H9 (cell line): ENCODE data around the gene DIAPH2. TPM values are rescaled to one million over a fixed set of nuclear protein-coding genes. Genes with fewer than 3 reads are reported as not detected.

Source experiments
- DNase-seq: peaks from one replicate; pipeline ENCODE4 v3.0.0-alpha.2; 2017
- H2AFZ ChIP-seq: one replicate; pipeline ENCODE4 v1.6.1; 2013; ENCODE audit warnings: mild to moderate bottlenecking, low read length, control low read depth, moderate library complexity
- H2AK5ac ChIP-seq: 2 replicates; pipeline ENCODE4 v1.6.1; 2013; ENCODE audit warnings: low read length, control low read depth, mixed read lengths; ENCODE audit not compliant: insufficient read length
- H2BK120ac ChIP-seq: one replicate; pipeline ENCODE4 v1.6.1; 2013; ENCODE audit warnings: low read depth, mild to moderate bottlenecking, low read length, control low read depth, inconsistent platforms; ENCODE audit not compliant: poor library complexity, severe bottlenecking
- H2BK12ac ChIP-seq: 2 replicates; pipeline ENCODE4 v1.6.1; 2013; ENCODE audit warnings: low read length, control low read depth, mixed read lengths, low read depth; ENCODE audit not compliant: insufficient read length
- H2BK15ac ChIP-seq: 2 replicates; pipeline ENCODE4 v1.6.1; 2013; ENCODE audit warnings: low read depth, low read length, control low read depth
- H2BK20ac ChIP-seq: one replicate; pipeline ENCODE4 v1.6.1; 2013; ENCODE audit warnings: low read depth, mild to moderate bottlenecking, low read length, control low read depth, inconsistent platforms; ENCODE audit not compliant: poor library complexity, severe bottlenecking
- H2BK5ac ChIP-seq: 2 replicates; pipeline ENCODE4 v1.6.1; 2013; ENCODE audit warnings: low read length, control low read depth, mixed read lengths; ENCODE audit not compliant: insufficient read length
- H3K14ac ChIP-seq: 2 replicates; pipeline ENCODE4 v1.6.1; 2013; ENCODE audit warnings: low read length, control low read depth; ENCODE audit not compliant: insufficient read depth
- H3K18ac ChIP-seq: 2 replicates; pipeline ENCODE4 v1.6.1; 2013; ENCODE audit warnings: low read depth, mild to moderate bottlenecking, mixed read lengths, low read length, control low read depth; ENCODE audit not compliant: insufficient read length
- H3K23ac ChIP-seq: 2 replicates; pipeline ENCODE4 v1.6.1; 2013; ENCODE audit warnings: low read length, control low read depth, mixed read lengths, low read depth; ENCODE audit not compliant: insufficient read length
- H3K23me2 ChIP-seq: 2 replicates; pipeline ENCODE4 v1.6.1; 2013; ENCODE audit warnings: low read depth, mild to moderate bottlenecking, mixed read lengths, low read length, control low read depth; ENCODE audit not compliant: insufficient read length, poor library complexity, severe bottlenecking
- H3K27ac ChIP-seq: 2 replicates; pipeline ENCODE4 v1.5.1; 2013; ENCODE audit warnings: low read length, control low read depth, mixed read lengths, low read depth; ENCODE audit not compliant: insufficient read length
- H3K27me3 ChIP-seq: 2 replicates; pipeline ENCODE4 v1.6.1; 2013; ENCODE audit warnings: low read length, control low read depth, inconsistent platforms; ENCODE audit not compliant: insufficient read depth
- H3K4ac ChIP-seq: 2 replicates; pipeline ENCODE4 v1.6.1; 2013; ENCODE audit warnings: low read depth, mild to moderate bottlenecking, control low read depth, inconsistent platforms, low read length, moderate library complexity
- H3K4me1 ChIP-seq: 2 replicates; pipeline ENCODE4 v1.6.1; 2013; ENCODE audit warnings: low read length, control low read depth, inconsistent platforms; ENCODE audit not compliant: insufficient read depth
- H3K4me2 ChIP-seq: 2 replicates; pipeline ENCODE4 v1.6.1; 2013; ENCODE audit warnings: low read length, control low read depth, mixed read lengths; ENCODE audit not compliant: insufficient read length, insufficient read depth
- H3K56ac ChIP-seq: 2 replicates; pipeline ENCODE4 v1.6.1; 2013; ENCODE audit warnings: low read depth, mild to moderate bottlenecking, mixed read lengths, low read length, control low read depth; ENCODE audit not compliant: insufficient read length
- H3K79me1 ChIP-seq: 2 replicates; pipeline ENCODE4 v1.6.1; 2013; ENCODE audit warnings: low read depth, mild to moderate bottlenecking, moderate library complexity, low read length, control low read depth, inconsistent platforms; ENCODE audit not compliant: insufficient read depth, poor library complexity, severe bottlenecking
- H3K79me2 ChIP-seq: 2 replicates; pipeline ENCODE4 v1.6.1; 2013; ENCODE audit warnings: low read length, control low read depth, inconsistent platforms; ENCODE audit not compliant: insufficient read depth
- H3K9ac ChIP-seq: 2 replicates; pipeline ENCODE4 v1.6.1; 2013; ENCODE audit warnings: low read length, control low read depth, mixed read lengths; ENCODE audit not compliant: insufficient read length; ENCODE audit errors: extremely low read depth
- H3K9me3 ChIP-seq: one replicate; pipeline ENCODE4 v1.6.1; 2013; ENCODE audit warnings: low read depth, low read length, inconsistent platforms; ENCODE audit not compliant: control insufficient read depth
- H3T11ph ChIP-seq: one replicate; pipeline ENCODE4 v1.6.1; 2013; ENCODE audit warnings: mild to moderate bottlenecking, low read length, control low read depth, inconsistent platforms
- H4K20me1 ChIP-seq: one replicate; pipeline ENCODE4 v1.6.1; 2013; ENCODE audit not compliant: control insufficient read depth, insufficient read length, insufficient read depth
- H4K5ac ChIP-seq: 2 replicates; pipeline ENCODE4 v1.6.1; 2013; ENCODE audit warnings: low read depth, mild to moderate bottlenecking, mixed read lengths, low read length, control low read depth; ENCODE audit not compliant: insufficient read length
- H4K8ac ChIP-seq: replicated peaks from 2 replicates; pipeline ENCODE4 v1.6.1; 2013; ENCODE audit warnings: low read length, control low read depth, mixed read lengths, low read depth; ENCODE audit not compliant: insufficient read length
- H4K91ac ChIP-seq: 2 replicates; pipeline ENCODE4 v1.6.1; 2013; ENCODE audit warnings: low read depth, mild to moderate bottlenecking, moderate library complexity, mixed read lengths, low read length, control low read depth; ENCODE audit not compliant: insufficient read length
- H3K27ac Mint-ChIP-seq, 3 experiments: 2 replicates in 2 of 3; 3 replicates in 1 of 3; pipeline ENCODE4 v1.8.0; 2020 to 2021; ENCODE audit warnings: mixed read lengths in 3 of 3, mild to moderate bottlenecking in 1 of 3, moderate library complexity in 1 of 3
- H3K27me3 Mint-ChIP-seq: 2 replicates; pipeline ENCODE4 v1.8.0; 2021; ENCODE audit warnings: low read depth, mild to moderate bottlenecking, moderate library complexity, mixed read lengths
- H3K36me3 Mint-ChIP-seq, 3 experiments: 2 replicates in 2 of 3; 3 replicates in 1 of 3; pipeline ENCODE4 v1.8.0; 2020 to 2021; ENCODE audit warnings: low read depth in 3 of 3, mixed read lengths in 3 of 3; ENCODE audit not compliant: insufficient read depth in 1 of 3
- H3K4me1 Mint-ChIP-seq, 2 experiments: 2 replicates each; pipeline ENCODE4 v1.8.0; 2020; ENCODE audit warnings: mixed read lengths in 2 of 2
- H3K4me3 Mint-ChIP-seq, 2 experiments: 2 replicates in 1 of 2; 3 replicates in 1 of 2; pipeline ENCODE4 v1.8.0; 2020 to 2021; ENCODE audit warnings: mild to moderate bottlenecking in 2 of 2, mixed read lengths in 2 of 2, moderate library complexity in 1 of 2
- H3K9me3 Mint-ChIP-seq, 2 experiments: 2 replicates in 1 of 2; 3 replicates in 1 of 2; pipeline ENCODE4 v1.8.0; 2020; ENCODE audit warnings: mild to moderate bottlenecking in 2 of 2, mixed read lengths in 2 of 2, moderate library complexity in 1 of 2
- WGBS: extraction: QIAGEN DNeasy Blood & Tissue Kit; methylation state at CpG from one replicate; pipeline ENCODE4 v1.1.7; 2013; ENCODE audit warnings: missing lambda C conversion rate, low lambda C conversion rate, mixed read lengths; ENCODE audit not compliant: insufficient read length; ENCODE audit errors: extremely low coverage; 5-methylcytosine and 5-hydroxymethylcytosine counted together
- total RNA-seq: library from RNA; stranded (reverse); gene quantifications from 2 replicates; pipeline ENCODE4 v1.2.1, GENCODE V29; 2021
- TF ChIP-seq, protein P1 (sequence below): fragments of 200-600 bp; sonication (generic); conservative IDR thresholded peaks from 3 replicates; pipeline ENCODE4 v1.8.0; 2021; ENCODE audit warnings: antibody characterized with exemption, mild to moderate bottlenecking

The DIAPH2 gene
- total RNA-seq, 1 experiment from 2014 or later = 45.4 TPM

DNA sequence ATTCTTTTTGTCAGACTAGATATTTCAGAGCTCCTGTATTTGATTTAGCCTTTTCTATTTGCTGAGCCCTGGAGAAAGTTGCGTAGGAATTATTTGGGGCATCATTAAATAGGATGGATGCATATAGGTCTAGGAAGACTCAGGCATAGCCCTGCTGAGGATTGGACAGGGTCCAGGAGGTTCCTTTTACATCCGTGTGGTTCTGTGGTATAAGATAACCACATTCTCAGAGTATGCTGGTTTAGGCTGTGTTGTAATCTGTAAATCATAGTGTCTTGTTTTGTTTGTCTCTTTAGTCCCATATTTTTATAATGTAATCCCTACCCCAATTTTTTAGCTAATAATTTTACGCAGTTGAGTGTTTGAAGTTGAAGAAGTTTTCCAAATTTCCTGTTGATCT lies 712.7 kb downstream of the DIAPH2 start:
- H2AK5ac ChIP-seq = no peak overlapping the region
- Mint-ChIP-seq H3K36me3 (peaks cover 2 to 47% (median 37%) of the 10 kb centered on the region in 3 experiments; a peak in 6 of 7 replicates), H3K4me1 (peaks cover 46 to 49% of the 10 kb centered on the region in 2 experiments), H3K9me3 (no peaks in the 10 kb centered on the region), H3K4me3 (no peak overlapping the region), H3K27ac (peak overlapping the region; percentile 27 to 93 (median 80); a peak in 6 of 7 replicates), H3K27me3 (no peaks in the 10 kb centered on the region)
- no peak overlapping the region for H3K4ac ChIP-seq
- H3K27ac ChIP-seq = no peak overlapping the region
- no peaks in the 10 kb centered on the region for H3K23me2 ChIP-seq
- no peak for DNase-seq
- H4K91ac ChIP-seq = no peak overlapping the region
- H2BK5ac ChIP-seq = no peak overlapping the region
- H3K79me1 ChIP-seq = peaks cover 3% of the 10 kb centered on the region
- H2BK120ac ChIP-seq = no peak overlapping the region
- no peak overlapping the region for H2BK12ac ChIP-seq
- H3T11ph ChIP-seq = no peak overlapping the region
- H3K27me3 ChIP-seq = no peaks in the 10 kb centered on the region
- TF ChIP-seq, protein P1, sequence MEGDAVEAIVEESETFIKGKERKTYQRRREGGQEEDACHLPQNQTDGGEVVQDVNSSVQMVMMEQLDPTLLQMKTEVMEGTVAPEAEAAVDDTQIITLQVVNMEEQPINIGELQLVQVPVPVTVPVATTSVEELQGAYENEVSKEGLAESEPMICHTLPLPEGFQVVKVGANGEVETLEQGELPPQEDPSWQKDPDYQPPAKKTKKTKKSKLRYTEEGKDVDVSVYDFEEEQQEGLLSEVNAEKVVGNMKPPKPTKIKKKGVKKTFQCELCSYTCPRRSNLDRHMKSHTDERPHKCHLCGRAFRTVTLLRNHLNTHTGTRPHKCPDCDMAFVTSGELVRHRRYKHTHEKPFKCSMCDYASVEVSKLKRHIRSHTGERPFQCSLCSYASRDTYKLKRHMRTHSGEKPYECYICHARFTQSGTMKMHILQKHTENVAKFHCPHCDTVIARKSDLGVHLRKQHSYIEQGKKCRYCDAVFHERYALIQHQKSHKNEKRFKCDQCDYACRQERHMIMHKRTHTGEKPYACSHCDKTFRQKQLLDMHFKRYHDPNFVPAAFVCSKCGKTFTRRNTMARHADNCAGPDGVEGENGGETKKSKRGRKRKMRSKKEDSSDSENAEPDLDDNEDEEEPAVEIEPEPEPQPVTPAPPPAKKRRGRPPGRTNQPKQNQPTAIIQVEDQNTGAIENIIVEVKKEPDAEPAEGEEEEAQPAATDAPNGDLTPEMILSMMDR = no peak
- no peak overlapping the region for H2AFZ ChIP-seq
- WGBS = no CpG with 5 or more reads among the region's 3 CpGs
- H3K9me3 ChIP-seq = no peaks in the 10 kb centered on the region
- H3K4me1 ChIP-seq = no peaks in the 10 kb centered on the region; the same call in 1 of the 2 replicates
- no peak overlapping the region for H3K9ac ChIP-seq
- H3K14ac ChIP-seq = no peak overlapping the region
- no peak overlapping the region for H3K4me2 ChIP-seq
- H2BK15ac ChIP-seq = no peak overlapping the region
- peaks cover 2% of the 10 kb centered on the region; the same call in 1 of the 2 replicates for H3K79me2 ChIP-seq
- no peak overlapping the region for H3K18ac ChIP-seq
- H4K20me1 ChIP-seq = no peaks in the 10 kb centered on the region
- no peak overlapping the region for H3K23ac ChIP-seq
- no peak overlapping the region for H3K56ac ChIP-seq
- H4K8ac ChIP-seq = no peak overlapping the region
- H2BK20ac ChIP-seq = no peak overlapping the region
- no peak overlapping the region for H4K5ac ChIP-seq
